Smooth muscle cell (in vitro differentiated cells): ENCODE measurements around the gene TSC22D4. TPM values are rescaled to one million over a fixed set of nuclear protein-coding genes. Genes with fewer than 3 reads are reported as not detected.

ENCODE experiments used
- DNase-seq: peaks from one replicate; lab custom pipeline; 2025; ENCODE audit not compliant: unreplicated experiment; lab: John Stamatoyannopoulos, UW
- H2AFZ ChIP-seq: fragments of 200-600 bp; sonication (generic); 2 replicates; pipeline ENCODE4 v1.6.0; 2016; ENCODE audit warnings: antibody characterized with exemption, low read depth, mild to moderate bottlenecking
- H3F3A ChIP-seq: fragments of 200-600 bp; sonication (generic); 2 replicates; pipeline ENCODE4 v1.6.0; 2017; ENCODE audit warnings: antibody characterized with exemption, low read depth
- H3K27ac ChIP-seq: fragments of 200-600 bp; sonication (generic); 2 replicates; pipeline ENCODE4 v1.5.1; 2016; ENCODE audit warnings: low read depth, mild to moderate bottlenecking
- H3K27me3 ChIP-seq: fragments of 200-600 bp; sonication (generic); 2 replicates; pipeline ENCODE4 v1.6.1; 2016; ENCODE audit warnings: low read depth, mild to moderate bottlenecking
- H3K36me3 ChIP-seq: fragments of 200-600 bp; sonication (generic); 2 replicates; pipeline ENCODE4 v1.5.1; 2016; ENCODE audit warnings: low read depth
- H3K4me1 ChIP-seq: fragments of 200-600 bp; sonication (generic); 2 replicates; pipeline ENCODE4 v1.5.1; 2016; ENCODE audit warnings: low read depth
- H3K4me2 ChIP-seq: fragments of 200-600 bp; sonication (generic); 2 replicates; pipeline ENCODE4 v1.6.0; 2016; ENCODE audit warnings: mild to moderate bottlenecking
- H3K4me3 ChIP-seq: fragments of 200-600 bp; sonication (generic); 2 replicates; pipeline ENCODE4 v1.5.1; 2016; ENCODE audit warnings: mild to moderate bottlenecking
- H3K79me2 ChIP-seq: fragments of 200-600 bp; sonication (generic); 2 replicates; pipeline ENCODE4 v1.6.0; 2016; ENCODE audit warnings: low read depth, mild to moderate bottlenecking
- H3K9ac ChIP-seq: fragments of 200-600 bp; sonication (generic); 2 replicates; pipeline ENCODE4 v1.6.0; 2016; ENCODE audit warnings: low read depth
- H3K9me3 ChIP-seq: fragments of 200-600 bp; sonication (generic); replicated peaks from 2 replicates; pipeline ENCODE4 v1.5.1; 2016; ENCODE audit warnings: low read depth
- H4K20me1 ChIP-seq: fragments of 200-600 bp; sonication (generic); 2 replicates; pipeline ENCODE4 v1.6.0; 2016; ENCODE audit warnings: low read depth
- CTCF ChIP-seq: fragments of 200-600 bp; sonication (generic); IDR thresholded peaks from 2 replicates; pipeline ENCODE4 v1.5.1; 2017; ENCODE audit warnings: borderline replicate concordance, mild to moderate bottlenecking, antibody characterized with exemption; ENCODE audit not compliant: insufficient read depth, poor library complexity, severe bottlenecking
- WGBS: methylation state at CpG from one replicate; pipeline ENCODE4 v1.1.7; 2016; ENCODE audit warnings: low lambda C conversion rate; 5-methylcytosine and 5-hydroxymethylcytosine counted together
- polyA plus RNA-seq: library from polyadenylated mRNA; unstranded; fragments of >200 nt; fragmentation: Nextera tagmentation; extraction: Ambion mirVana; gene quantifications from 2 replicates; pipeline ENCODE4 v1.2.1, GENCODE V29; 2016
- total RNA-seq: library from RNA; depleted of rRNA; stranded (reverse); fragments of >200 nt; gene quantifications from 2 replicates; pipeline ENCODE4 v1.2.3, GENCODE V29; 2014

TSC22D4 gene
- total and polyA plus RNA-seq, 2 experiments from 2014 or later: 20.0 to 51.1 TPM

GRCh38 chr7:100491192-100491578, 12.2 kb upstream of the TSC22D4 start:
- no peak overlapping the region for H2AFZ ChIP-seq
- no peaks in the 10 kb centered on the region for H3K9me3 ChIP-seq
- no peak for TF ChIP-seq CTCF
- peaks cover 4% of the 10 kb centered on the region for H3K27me3 ChIP-seq
- no peaks in the 10 kb centered on the region for H3F3A ChIP-seq
- 96% methylated on average over 5 of the region's 5 CpGs for WGBS
- H3K4me1 ChIP-seq: peaks cover 18% of the 10 kb centered on the region
- no peaks in the 10 kb centered on the region for H3K36me3 ChIP-seq
- no peak for DNase-seq
- H3K4me3 ChIP-seq: no peak overlapping the region
- no peak overlapping the region for H3K27ac ChIP-seq
- no peak overlapping the region for H3K4me2 ChIP-seq
- no peaks in the 10 kb centered on the region for H4K20me1 ChIP-seq
- H3K9ac ChIP-seq: no peak overlapping the region
- H3K79me2 ChIP-seq: no peaks in the 10 kb centered on the region

GRCh38 chr7:100490483-100491191, 11.6 kb upstream of the TSC22D4 start:
- Histone ChIP-seq H3K36me3 (no peaks in the 10 kb centered on the region), H3K27me3 (peaks cover 4% of the 10 kb centered on the region), H3K4me3 (no peak overlapping the region), H3K4me2 (no peak overlapping the region), H3K4me1 (peaks cover 18% of the 10 kb centered on the region), H3K27ac (no peak overlapping the region), H4K20me1 (no peaks in the 10 kb centered on the region), H3K79me2 (no peaks in the 10 kb centered on the region), H3K9ac (no peak overlapping the region), H2AFZ (no peak overlapping the region), H3K9me3 (no peaks in the 10 kb centered on the region), H3F3A (no peaks in the 10 kb centered on the region)
- no peak for TF ChIP-seq CTCF
- WGBS: 93% methylated on average over 19 of the region's 25 CpGs
- no peak for DNase-seq

- peak; percentile 18 for DNase-seq
- no peaks in the 10 kb centered on the region for H3K9me3 ChIP-seq
- no peak overlapping the region for H3K9ac ChIP-seq
- peaks cover 4% of the 10 kb centered on the region for H3K27me3 ChIP-seq
- H3K4me1 ChIP-seq: peaks cover 18% of the 10 kb centered on the region
- no peak for TF ChIP-seq CTCF
- no peak overlapping the region for H2AFZ ChIP-seq
- no peaks in the 10 kb centered on the region for H3K36me3 ChIP-seq
- H3K79me2 ChIP-seq: no peaks in the 10 kb centered on the region
- H4K20me1 ChIP-seq: no peaks in the 10 kb centered on the region
- H3F3A ChIP-seq: no peaks in the 10 kb centered on the region
- no peak overlapping the region for H3K4me2 ChIP-seq
- H3K27ac ChIP-seq: no peak overlapping the region
- 70% methylated on average over 8 of the region's 9 CpGs for WGBS
- H3K4me3 ChIP-seq: no peak overlapping the region
These were observed 10.8 kb upstream of the TSC22D4 start for GRCh38 chr7:100489824-100490223.

DNA sequence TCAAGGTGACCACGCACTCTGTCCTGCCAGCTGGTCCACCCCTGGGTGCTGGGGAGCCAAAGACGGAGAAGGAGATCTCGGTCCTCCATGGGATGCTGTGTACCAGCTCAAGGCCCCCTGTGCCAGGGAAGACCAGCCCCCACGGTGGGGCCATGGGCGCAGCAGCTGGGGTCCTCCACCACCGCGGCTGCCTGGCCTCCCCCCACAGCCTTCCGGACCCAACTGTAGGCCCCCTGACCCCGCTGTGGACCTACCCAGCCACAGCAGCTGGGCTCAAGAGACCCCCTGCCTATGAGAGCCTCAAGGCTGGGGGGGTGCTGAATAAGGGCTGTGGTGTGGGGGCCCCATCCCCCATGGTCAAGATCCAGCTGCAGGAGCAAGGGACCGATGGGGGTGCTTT, 10.1 kb upstream of the TSC22D4 start:
- Histone ChIP-seq H3K4me2 (no peak overlapping the region), H3K27ac (no peak overlapping the region), H3K4me1 (peaks cover 16% of the 10 kb centered on the region), H3K4me3 (no peak overlapping the region), H2AFZ (no peak overlapping the region), H3K36me3 (no peaks in the 10 kb centered on the region), H3K27me3 (peaks cover 4% of the 10 kb centered on the region), H3K79me2 (no peaks in the 10 kb centered on the region), H3K9me3 (no peaks in the 10 kb centered on the region), H4K20me1 (no peaks in the 10 kb centered on the region), H3F3A (no peaks in the 10 kb centered on the region), H3K9ac (no peak overlapping the region)
- no peak for DNase-seq
- TF ChIP-seq CTCF: no peak
- 93% methylated on average over 9 of the region's 10 CpGs for WGBS
